ENCODE measurements around the gene JUN.

The JUN gene

DNA sequence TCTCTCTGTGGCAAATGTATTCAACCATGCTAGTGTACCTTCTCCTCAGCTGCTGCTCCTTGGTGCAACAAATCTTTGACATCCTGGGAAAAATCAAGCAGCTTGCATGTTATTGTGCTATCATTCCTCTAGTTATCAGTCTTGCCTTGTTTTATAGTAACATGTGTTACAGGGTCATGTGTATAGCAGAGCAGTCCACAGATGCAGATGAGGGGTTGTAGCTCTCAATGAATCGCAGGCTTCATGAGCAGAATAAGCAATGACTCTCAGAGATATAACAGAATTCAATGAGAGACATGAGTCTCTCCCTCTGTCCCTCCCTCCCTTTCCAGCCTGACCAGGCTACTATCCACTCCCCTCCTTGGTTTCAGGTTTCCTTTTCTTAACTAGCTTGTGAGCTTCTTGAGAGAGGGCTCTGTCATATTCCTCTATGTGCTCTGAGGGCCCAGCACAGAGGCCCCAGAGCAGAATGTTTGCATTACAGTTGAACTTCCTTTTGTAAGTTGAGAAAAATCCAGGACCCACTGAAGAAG, 15.1 kb upstream of the JUN start:
- Mint-ChIP-seq H3K4me1 (no peaks in the 10 kb centered on the region), H3K9me3 (no peaks in the 10 kb centered on the region), H3K27ac (no peak overlapping the region), H3K4me3 (no peak overlapping the region), H3K27me3 (ENCODE audit: low read depth) (no peaks in the 10 kb centered on the region), H3K36me3 (ENCODE audit: low read depth) (no peaks in the 10 kb centered on the region)
- TF ChIP-seq CTCF (IDR thresholded peaks at IDR 0.05; ENCODE audit: unreplicated experiment in 3 of 3): no peak

GRCh38 chr1:58796416-58796815, 12.6 kb upstream of the JUN start:
- H3K4me3 Mint-ChIP-seq: no peak overlapping the region
- no peaks in the 10 kb centered on the region for H3K4me1 Mint-ChIP-seq
- H3K36me3 Mint-ChIP-seq (ENCODE audit: low read depth): no peaks in the 10 kb centered on the region
- TF ChIP-seq CTCF (IDR thresholded peaks at IDR 0.05; ENCODE audit: unreplicated experiment in 3 of 3): no peak
- H3K9me3 Mint-ChIP-seq: no peaks in the 10 kb centered on the region
- no peak overlapping the region for H3K27ac Mint-ChIP-seq
- H3K27me3 Mint-ChIP-seq (ENCODE audit: low read depth): peaks cover 3% of the 10 kb centered on the region

- H3K27me3 Mint-ChIP-seq (ENCODE audit: low read depth): peaks cover 3% of the 10 kb centered on the region
- H3K36me3 Mint-ChIP-seq (ENCODE audit: low read depth): no peaks in the 10 kb centered on the region
- peaks cover under 1% of the 10 kb centered on the region for H3K9me3 Mint-ChIP-seq
- TF ChIP-seq CTCF (IDR thresholded peaks at IDR 0.05; ENCODE audit: unreplicated experiment in 3 of 3): no peak
- H3K4me1 Mint-ChIP-seq: no peaks in the 10 kb centered on the region
- no peak overlapping the region for H3K27ac Mint-ChIP-seq
- no peak overlapping the region for H3K4me3 Mint-ChIP-seq
Observed at GRCh38 chr1:58794585-58794984, 10.7 kb upstream of the JUN start.

- Mint-ChIP-seq H3K9me3 (peaks cover 12% of the 10 kb centered on the region), H3K27me3 (ENCODE audit: low read depth) (peaks cover 3% of the 10 kb centered on the region), H3K27ac (no peak overlapping the region), H3K36me3 (ENCODE audit: low read depth) (no peaks in the 10 kb centered on the region), H3K4me3 (no peak overlapping the region), H3K4me1 (peaks cover 7% of the 10 kb centered on the region)
- no peak for TF ChIP-seq CTCF (IDR thresholded peaks at IDR 0.05; ENCODE audit: unreplicated experiment in 3 of 3)
Observed at GRCh38 chr1:58792846-58793245, 9.0 kb upstream of the JUN start.

- no peak for TF ChIP-seq CTCF (IDR thresholded peaks at IDR 0.05; ENCODE audit: unreplicated experiment in 3 of 3)
- Mint-ChIP-seq H3K4me3 (no peak overlapping the region), H3K27ac (no peak overlapping the region), H3K4me1 (peaks cover 14% of the 10 kb centered on the region), H3K36me3 (ENCODE audit: low read depth) (no peaks in the 10 kb centered on the region), H3K9me3 (peaks cover 12% of the 10 kb centered on the region), H3K27me3 (ENCODE audit: low read depth) (peaks cover 7% of the 10 kb centered on the region)
Observed at GRCh38 chr1:58791106-58791505, 7.3 kb upstream of the JUN start.

DNA sequence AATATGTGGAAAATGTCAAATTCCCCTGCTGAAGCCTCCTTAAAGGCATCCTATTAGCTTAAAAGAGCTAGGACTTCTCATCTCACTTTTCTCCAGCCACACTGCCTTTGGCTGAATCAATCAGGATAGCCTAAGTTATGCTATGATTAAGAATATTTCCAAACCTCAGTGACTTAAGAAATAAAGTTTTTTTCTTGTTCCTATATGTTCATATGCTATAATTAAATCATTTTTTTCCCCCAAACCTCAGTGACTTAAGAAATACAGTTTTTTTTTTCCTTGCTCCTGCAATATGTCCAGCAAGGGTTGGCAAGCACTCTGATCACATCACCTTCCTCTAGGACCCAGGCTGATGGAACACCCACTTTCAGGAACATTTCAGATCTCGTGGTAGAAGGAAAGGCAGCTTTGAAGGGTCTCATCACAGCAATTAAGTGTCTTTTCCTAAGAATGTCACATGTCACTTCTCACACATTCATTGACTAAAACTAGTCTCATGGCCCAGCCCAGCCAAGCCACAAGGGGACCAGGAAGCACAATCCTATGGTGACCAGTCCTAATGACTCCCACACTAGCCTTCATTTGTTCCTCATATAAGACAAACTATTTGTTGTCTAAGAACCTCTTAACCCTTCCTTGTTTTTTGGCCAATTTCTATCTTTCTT, 6.3 kb upstream of the JUN start:
- peaks cover 17% of the 10 kb centered on the region for H3K4me1 Mint-ChIP-seq
- peaks cover 7% of the 10 kb centered on the region for H3K27me3 Mint-ChIP-seq (ENCODE audit: low read depth)
- no peak for TF ChIP-seq CTCF (IDR thresholded peaks at IDR 0.05; ENCODE audit: unreplicated experiment in 3 of 3)
- H3K4me3 Mint-ChIP-seq: no peak overlapping the region
- no peak overlapping the region for H3K27ac Mint-ChIP-seq
- H3K36me3 Mint-ChIP-seq (ENCODE audit: low read depth): no peaks in the 10 kb centered on the region
- H3K9me3 Mint-ChIP-seq: peaks cover 12% of the 10 kb centered on the region
